ENCODE data around the gene LEKR1.

- TF ChIP-seq ZNF384 (IDR thresholded peaks at IDR 0.05), result no peak
- TF ChIP-seq NFRKB (IDR thresholded peaks at IDR 0.05), result no peak
- no peak for TF ChIP-seq BHLHE40 (IDR thresholded peaks at IDR 0.05; ENCODE audit: borderline replicate concordance)
- TF ChIP-seq SUZ12 (IDR thresholded peaks at IDR 0.05), result no peak
- TF ChIP-seq SP1 (IDR thresholded peaks at IDR 0.05), result no peak
- TF ChIP-seq HDGF (IDR thresholded peaks at IDR 0.05; ENCODE audit: borderline replicate concordance), result no peak
- TF ChIP-seq L3MBTL2 (conservative IDR thresholded peaks at IDR 0.05), result no peak
These were observed 147.8 kb downstream of the LEKR1 start for GRCh38 chr3:156973954-156974353.

All from HEK293T (cell line).